HepG2 (cell line): ENCODE results near the gene SDR39U1. TPM values are rescaled to one million over a fixed set of nuclear protein-coding genes. Genes with fewer than 3 reads are reported as not detected.

Experiments
- DBP ChIP-seq: sonication (generic); formaldehyde crosslinking; IDR thresholded peaks from 2 replicates; pipeline ENCODE4 v1.4.0; 2020; ENCODE audit warnings: missing genetic modification reagents; ENCODE audit errors: not compliant biosample characterization
- HNF4G ChIP-seq, 2 experiments: sonication (generic) in 1 of 2; formaldehyde crosslinking in 1 of 2; IDR thresholded peaks; 2 replicates each; pipeline versions ENCODE4 v1.4.0 to v1.6.1; 2011 to 2020; ENCODE audit warnings: borderline replicate concordance in 2 of 2, low read depth in 2 of 2, mild to moderate bottlenecking in 2 of 2, low read length in 1 of 2, missing genetic modification reagents in 1 of 2, moderate library complexity in 1 of 2
- ZBTB25 ChIP-seq: IDR thresholded peaks from 2 replicates; pipeline ENCODE4 v1.6.1; 2018; ENCODE audit warnings: missing genetic modification reagents
- ZMAT3 ChIP-seq: sonication (generic); formaldehyde crosslinking; conservative IDR thresholded peaks from 2 replicates; pipeline ENCODE4 v1.7.0; 2021; ENCODE audit warnings: missing genetic modification reagents
- ZNF318 ChIP-seq: sonication (generic); formaldehyde crosslinking; IDR thresholded peaks from 2 replicates; pipeline ENCODE4 v1.4.0; 2020; ENCODE audit warnings: mild to moderate bottlenecking, missing genetic modification reagents
- ZNF414 ChIP-seq: sonication (generic); formaldehyde crosslinking; IDR thresholded peaks from 2 replicates; pipeline ENCODE4 v1.5.0; 2020; ENCODE audit warnings: missing genetic modification reagents
- ZNF570 ChIP-seq: sonication (generic); formaldehyde crosslinking; IDR thresholded peaks from 2 replicates; pipeline ENCODE4 v1.4.0; 2020; ENCODE audit warnings: mild to moderate bottlenecking, missing genetic modification reagents, borderline replicate concordance
- polyA plus RNA-seq, 8 experiments: library from polyadenylated mRNA; depleted of rRNA in 3 of 8; stranded (reverse) in 7 of 8; unstranded in 1 of 8; fragments of >200 nt; fragmentation: Illumina TruSeq in 4 of 8; extraction: Trizol in 4 of 8; gene quantifications; 2 replicates each; pipeline versions ENCODE4 v1.2.1 to v1.2.3, GENCODE V29; 2011 to 2016; ENCODE audit warnings: low read depth in 4 of 8, missing spikeins in 1 of 8, mixed read lengths in 1 of 8; ENCODE audit not compliant: insufficient read depth in 1 of 8
- total RNA-seq, 5 experiments: library from RNA; depleted of rRNA; stranded (reverse); fragments of >200 nt; fragmentation: Illumina TruSeq; extraction: Trizol; gene quantifications; 2 replicates each; pipeline ENCODE4 v1.2.3, GENCODE V29; 2016; ENCODE audit warnings: low read depth in 1 of 5
- TF ChIP-seq, protein P1 (sequence below): sonication (generic); formaldehyde crosslinking; IDR thresholded peaks from 2 replicates; pipeline ENCODE4 v1.4.0; 2020; ENCODE audit warnings: missing genetic modification reagents, borderline replicate concordance

Gene SDR39U1
- total and polyA plus RNA-seq, 2 of the 13 experiments (the other 11 are each of a cell fraction or from before 2014, with no cell fraction given), result 34.4 to 129 TPM

DNA sequence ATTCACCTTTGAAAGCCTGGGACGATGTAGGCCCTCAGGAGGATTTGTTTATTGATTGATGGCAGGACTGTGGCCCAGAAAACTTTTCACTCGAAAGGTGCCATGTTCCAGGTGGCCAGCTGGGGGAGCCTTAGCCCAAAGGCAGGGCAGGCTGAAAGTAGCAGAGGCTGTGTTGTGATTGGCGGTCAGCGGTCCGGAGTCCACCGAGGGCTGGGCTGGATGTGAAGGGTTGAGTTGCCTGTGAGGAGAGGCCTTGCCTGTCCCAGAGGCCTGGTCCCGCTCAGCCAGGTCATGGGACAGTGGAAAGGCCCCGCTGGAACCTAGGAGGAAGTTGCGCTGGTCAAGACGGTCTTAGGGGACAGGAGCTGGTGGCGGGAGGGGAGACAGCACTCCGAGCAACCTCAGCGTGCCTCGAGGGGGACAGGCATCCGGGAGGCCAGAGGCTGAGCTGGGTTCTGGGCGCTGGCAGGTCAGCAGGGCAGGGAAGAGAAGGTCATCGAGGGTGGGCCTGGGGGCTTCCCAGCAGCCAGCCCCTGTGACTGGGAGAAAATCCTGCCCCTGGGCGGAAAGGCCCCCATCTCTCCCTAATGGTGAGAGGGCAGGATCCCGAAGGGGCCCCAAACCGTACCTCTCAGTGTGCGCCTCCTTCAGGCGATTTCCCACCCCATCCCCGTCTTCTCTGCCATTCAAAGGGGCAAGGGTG, 39.2 kb upstream of the SDR39U1 start (continued):
- TF ChIP-seq ZBTB25 (CRISPR knock-in tag) (no peak), ZNF570 (CRISPR knock-in tag) (no peak), ZNF318 (CRISPR knock-in tag) (peak; percentile 81; the same call in 1 of the 2 replicates), HNF4G (IDR thresholded peaks at IDR 0.05; ENCODE audit: borderline replicate concordance, low read depth, low read length) (peak; percentile 91), HNF4G (CRISPR knock-in tag; IDR thresholded peaks at IDR 0.05; ENCODE audit: borderline replicate concordance, low read depth) (peak; percentile 95; the same call in 1 of the 2 replicates), DBP (peak; percentile 62), ZMAT3 (CRISPR knock-in tag) (no peak), ZNF414 (CRISPR knock-in tag) (peak; percentile 95)
- TF ChIP-seq, protein P1, sequence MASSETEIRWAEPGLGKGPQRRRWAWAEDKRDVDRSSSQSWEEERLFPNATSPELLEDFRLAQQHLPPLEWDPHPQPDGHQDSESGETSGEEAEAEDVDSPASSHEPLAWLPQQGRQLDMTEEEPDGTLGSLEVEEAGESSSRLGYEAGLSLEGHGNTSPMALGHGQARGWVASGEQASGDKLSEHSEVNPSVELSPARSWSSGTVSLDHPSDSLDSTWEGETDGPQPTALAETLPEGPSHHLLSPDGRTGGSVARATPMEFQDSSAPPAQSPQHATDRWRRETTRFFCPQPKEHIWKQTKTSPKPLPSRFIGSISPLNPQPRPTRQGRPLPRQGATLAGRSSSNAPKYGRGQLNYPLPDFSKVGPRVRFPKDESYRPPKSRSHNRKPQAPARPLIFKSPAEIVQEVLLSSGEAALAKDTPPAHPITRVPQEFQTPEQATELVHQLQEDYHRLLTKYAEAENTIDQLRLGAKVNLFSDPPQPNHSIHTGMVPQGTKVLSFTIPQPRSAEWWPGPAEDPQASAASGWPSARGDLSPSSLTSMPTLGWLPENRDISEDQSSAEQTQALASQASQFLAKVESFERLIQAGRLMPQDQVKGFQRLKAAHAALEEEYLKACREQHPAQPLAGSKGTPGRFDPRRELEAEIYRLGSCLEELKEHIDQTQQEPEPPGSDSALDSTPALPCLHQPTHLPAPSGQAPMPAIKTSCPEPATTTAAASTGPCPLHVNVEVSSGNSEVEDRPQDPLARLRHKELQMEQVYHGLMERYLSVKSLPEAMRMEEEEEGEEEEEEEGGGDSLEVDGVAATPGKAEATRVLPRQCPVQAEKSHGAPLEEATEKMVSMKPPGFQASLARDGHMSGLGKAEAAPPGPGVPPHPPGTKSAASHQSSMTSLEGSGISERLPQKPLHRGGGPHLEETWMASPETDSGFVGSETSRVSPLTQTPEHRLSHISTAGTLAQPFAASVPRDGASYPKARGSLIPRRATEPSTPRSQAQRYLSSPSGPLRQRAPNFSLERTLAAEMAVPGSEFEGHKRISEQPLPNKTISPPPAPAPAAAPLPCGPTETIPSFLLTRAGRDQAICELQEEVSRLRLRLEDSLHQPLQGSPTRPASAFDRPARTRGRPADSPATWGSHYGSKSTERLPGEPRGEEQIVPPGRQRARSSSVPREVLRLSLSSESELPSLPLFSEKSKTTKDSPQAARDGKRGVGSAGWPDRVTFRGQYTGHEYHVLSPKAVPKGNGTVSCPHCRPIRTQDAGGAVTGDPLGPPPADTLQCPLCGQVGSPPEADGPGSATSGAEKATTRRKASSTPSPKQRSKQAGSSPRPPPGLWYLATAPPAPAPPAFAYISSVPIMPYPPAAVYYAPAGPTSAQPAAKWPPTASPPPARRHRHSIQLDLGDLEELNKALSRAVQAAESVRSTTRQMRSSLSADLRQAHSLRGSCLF, result no peak
